GM12892 (cell line): ENCODE measurements around the gene TBC1D5.

Experiments used
- POLR2AphosphoS5 ChIP-seq: IDR thresholded peaks from 2 replicates; pipeline ENCODE4 v1.6.1; 2011; ENCODE audit warnings: low read depth, low read length, control low read depth
- TAF1 ChIP-seq: IDR thresholded peaks from 2 replicates; pipeline ENCODE4 v1.6.1; 2011; ENCODE audit warnings: low read depth, mild to moderate bottlenecking, control low read depth, low read length, borderline replicate concordance

GRCh38 chr3:17207019-17207418 is 535.4 kb downstream of the TBC1D5 start:
- TF ChIP-seq TAF1, result no peak
- TF ChIP-seq POLR2AphosphoS5, result no peak
